ENCODE measurements around the gene PTPRM.

The PTPRM gene

GRCh38 chr18:8368512-8369217, 801.5 kb downstream of the PTPRM start:
- TF ChIP-seq, protein P1, sequence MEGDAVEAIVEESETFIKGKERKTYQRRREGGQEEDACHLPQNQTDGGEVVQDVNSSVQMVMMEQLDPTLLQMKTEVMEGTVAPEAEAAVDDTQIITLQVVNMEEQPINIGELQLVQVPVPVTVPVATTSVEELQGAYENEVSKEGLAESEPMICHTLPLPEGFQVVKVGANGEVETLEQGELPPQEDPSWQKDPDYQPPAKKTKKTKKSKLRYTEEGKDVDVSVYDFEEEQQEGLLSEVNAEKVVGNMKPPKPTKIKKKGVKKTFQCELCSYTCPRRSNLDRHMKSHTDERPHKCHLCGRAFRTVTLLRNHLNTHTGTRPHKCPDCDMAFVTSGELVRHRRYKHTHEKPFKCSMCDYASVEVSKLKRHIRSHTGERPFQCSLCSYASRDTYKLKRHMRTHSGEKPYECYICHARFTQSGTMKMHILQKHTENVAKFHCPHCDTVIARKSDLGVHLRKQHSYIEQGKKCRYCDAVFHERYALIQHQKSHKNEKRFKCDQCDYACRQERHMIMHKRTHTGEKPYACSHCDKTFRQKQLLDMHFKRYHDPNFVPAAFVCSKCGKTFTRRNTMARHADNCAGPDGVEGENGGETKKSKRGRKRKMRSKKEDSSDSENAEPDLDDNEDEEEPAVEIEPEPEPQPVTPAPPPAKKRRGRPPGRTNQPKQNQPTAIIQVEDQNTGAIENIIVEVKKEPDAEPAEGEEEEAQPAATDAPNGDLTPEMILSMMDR (conservative IDR thresholded peaks at IDR 0.05; ENCODE audit: low read depth) = no peak
- no peak overlapping the region for H3K27ac ChIP-seq
- CTCF ChIA-PET = interaction anchor here (1.2 kb wide), 1 partner anchor 21 kb away, joined by 4 read pairs; no protein-coding TSS in a partner anchor
- POLR2A ChIA-PET (ENCODE audit: low non-redundant PET) = no interaction called here
- no peak for DNase-seq (ENCODE audit: low spot score)

DNA sequence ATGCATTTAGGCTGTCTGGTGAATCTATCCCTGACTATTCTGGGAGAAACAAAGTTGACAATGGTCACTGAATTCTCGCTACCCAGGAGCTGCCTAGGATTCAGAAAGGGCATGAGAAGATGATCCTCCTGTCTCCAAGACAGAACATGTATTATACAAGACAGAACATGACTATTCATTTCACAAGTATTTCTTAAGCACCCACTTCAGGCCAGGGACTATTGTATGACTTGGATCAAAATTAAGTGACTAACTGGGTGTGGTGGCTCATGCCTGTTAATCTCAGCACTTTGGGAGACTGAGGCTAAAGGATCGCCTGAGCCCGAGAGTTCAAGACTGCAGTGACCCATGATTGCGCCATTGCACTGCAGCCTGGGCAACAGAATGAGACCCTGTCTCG, 806.4 kb downstream of the PTPRM start:
- ChIA-PET POLR2A (ENCODE audit: low non-redundant PET) (no interaction called here), CTCF (interaction anchor here (0.6 to 1.2 kb wide), 4 partner anchors 9 to 290 kb away, joined by 3 read pairs; no protein-coding TSS in a partner anchor)
- TF ChIP-seq, protein P1 (conservative IDR thresholded peaks at IDR 0.05; ENCODE audit: low read depth) = no peak
- H3K27ac ChIP-seq = no peak overlapping the region
- DNase-seq (ENCODE audit: low spot score) = peak; percentile 65

- ChIA-PET POLR2A (ENCODE audit: low non-redundant PET) (no interaction called here), CTCF (no interaction called here)
- TF ChIP-seq, protein P1 (conservative IDR thresholded peaks at IDR 0.05; ENCODE audit: low read depth) = no peak
- no peak overlapping the region for H3K27ac ChIP-seq
- DNase-seq (ENCODE audit: low spot score) = no peak
Measured at GRCh38 chr18:8374676-8375075, 807.6 kb downstream of the PTPRM start.

GRCh38 chr18:8375249-8375648, 808.1 kb downstream of the PTPRM start:
- ChIA-PET CTCF (no interaction called here), POLR2A (ENCODE audit: low non-redundant PET) (no interaction called here)
- DNase-seq (ENCODE audit: low spot score) = no peak
- no peak overlapping the region for H3K27ac ChIP-seq
- TF ChIP-seq, protein P1 (conservative IDR thresholded peaks at IDR 0.05; ENCODE audit: low read depth) = no peak

DNA sequence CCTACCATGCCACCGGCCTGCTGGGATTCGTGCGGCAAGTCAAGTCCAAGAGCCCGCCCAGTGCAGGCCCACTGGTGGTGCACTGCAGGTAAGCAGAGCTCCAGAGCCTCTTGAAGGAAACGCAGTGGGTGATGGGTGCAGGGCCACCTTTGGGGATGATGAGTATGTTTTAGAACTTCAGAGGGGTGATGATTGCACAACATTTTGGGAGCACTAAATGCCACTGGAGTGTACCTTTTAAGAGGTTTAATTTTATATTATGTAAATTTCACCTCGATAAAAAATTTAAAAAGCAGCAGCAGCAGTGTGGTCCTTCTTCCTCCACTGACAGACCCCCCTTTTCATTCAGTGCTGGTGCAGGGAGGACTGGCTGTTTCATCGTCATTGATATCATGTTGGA, 809.0 kb downstream of the PTPRM start:
- ChIA-PET POLR2A (ENCODE audit: low non-redundant PET) (no interaction called here), CTCF (no interaction called here)
- no peak overlapping the region for H3K27ac ChIP-seq
- TF ChIP-seq, protein P1 (conservative IDR thresholded peaks at IDR 0.05; ENCODE audit: low read depth) = no peak
- DNase-seq (ENCODE audit: low spot score) = no peak

DNA sequence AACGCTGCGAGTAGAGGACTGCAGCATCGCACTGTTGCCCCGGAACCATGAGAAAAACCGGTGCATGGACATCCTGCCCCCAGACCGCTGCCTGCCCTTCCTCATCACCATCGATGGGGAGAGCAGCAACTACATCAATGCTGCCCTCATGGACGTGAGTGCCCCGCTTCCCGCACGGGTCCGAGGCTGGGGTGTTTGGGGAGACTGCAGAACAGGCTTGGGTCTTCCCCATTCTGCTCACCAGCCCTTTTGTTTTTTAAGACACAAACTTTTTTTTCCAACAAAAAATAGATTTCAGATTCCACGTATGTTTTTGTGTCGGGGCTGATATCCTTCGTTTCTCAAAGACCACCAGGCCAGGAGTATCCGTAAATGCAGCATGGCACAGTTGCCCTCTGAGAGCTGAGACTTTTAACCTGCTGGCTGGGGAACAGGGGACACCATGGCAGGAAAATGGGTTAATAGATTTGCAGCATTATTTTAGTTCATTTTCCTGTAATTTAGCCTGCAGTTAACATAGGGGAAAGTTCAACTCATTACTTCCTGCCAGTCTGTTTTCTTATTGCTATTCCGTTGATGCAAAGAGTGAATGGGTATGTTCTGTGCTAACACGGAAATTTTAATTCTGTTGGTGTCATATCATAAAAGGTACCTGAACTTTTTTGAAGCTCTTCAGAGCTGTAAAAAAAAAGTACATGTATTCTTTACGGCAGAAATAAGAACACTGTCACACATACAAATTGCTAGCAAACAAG, 812.2 kb downstream of the PTPRM start:
- ChIA-PET CTCF (no interaction called here), POLR2A (ENCODE audit: low non-redundant PET) (no interaction called here)
- TF ChIP-seq, protein P1 (conservative IDR thresholded peaks at IDR 0.05; ENCODE audit: low read depth) = no peak
- DNase-seq (ENCODE audit: low spot score) = no peak
- H3K27ac ChIP-seq = no peak overlapping the region

Measured in RWPE1 (cell line).